Cardiac muscle cell (in vitro differentiated cells and primary cell): ENCODE results near the gene VASH2. TPM values are rescaled to one million over a fixed set of nuclear protein-coding genes. Genes with fewer than 3 reads are reported as not detected.

Experiments
- DNase-seq, 2 donors: peaks; one replicate each; pipeline versions ENCODE4 v3.0.0 to v3.0.0-alpha.2; 2010 to 2017; ENCODE audit warnings: low read depth in 1 of 2, low spot score in 1 of 2
- H3K27ac ChIP-seq: fragments of 200-600 bp; sonication (generic); 2 replicates; pipeline ENCODE4 v1.5.1; 2016
- H3K27me3 ChIP-seq: fragments of 200-600 bp; sonication (generic); 2 replicates; pipeline ENCODE4 v1.6.0; 2016; ENCODE audit warnings: control low read depth
- H3K36me3 ChIP-seq: fragments of 200-600 bp; sonication (generic); 2 replicates; pipeline ENCODE4 v1.5.1; 2016; ENCODE audit warnings: control low read depth
- H3K4me1 ChIP-seq: fragments of 200-600 bp; sonication (generic); 2 replicates; pipeline ENCODE4 v1.8.1; 2017; ENCODE audit warnings: low read depth, mild to moderate bottlenecking, mixed run types
- H3K4me3 ChIP-seq: fragments of 200-600 bp; sonication (generic); 2 replicates; pipeline ENCODE4 v1.5.1; 2016; ENCODE audit warnings: mild to moderate bottlenecking
- H3K9me3 ChIP-seq: fragments of 200-600 bp; sonication (generic); 2 replicates; pipeline ENCODE4 v1.5.1; 2017; ENCODE audit warnings: low read depth, mild to moderate bottlenecking, control low read depth
- polyA plus RNA-seq: library from polyadenylated mRNA; unstranded; fragments of >200 nt; fragmentation: Nextera tagmentation; extraction: Ambion mirVana; gene quantifications from 2 replicates; pipeline ENCODE4 v1.2.1, GENCODE V29; 2016
- total RNA-seq: library from RNA; depleted of rRNA; stranded (reverse); fragments of >200 nt; gene quantifications from 2 replicates; pipeline ENCODE4 v1.2.3, GENCODE V29; 2016
- TF ChIP-seq, protein P1 (sequence below): IDR thresholded peaks from 2 replicates; pipeline ENCODE4 v1.5.1; 2012; ENCODE audit warnings: low read depth, mild to moderate bottlenecking, low read length

Gene VASH2
- total and polyA plus RNA-seq, 2 experiments from 2014 or later = 3.4 to 5.8 TPM

DNA sequence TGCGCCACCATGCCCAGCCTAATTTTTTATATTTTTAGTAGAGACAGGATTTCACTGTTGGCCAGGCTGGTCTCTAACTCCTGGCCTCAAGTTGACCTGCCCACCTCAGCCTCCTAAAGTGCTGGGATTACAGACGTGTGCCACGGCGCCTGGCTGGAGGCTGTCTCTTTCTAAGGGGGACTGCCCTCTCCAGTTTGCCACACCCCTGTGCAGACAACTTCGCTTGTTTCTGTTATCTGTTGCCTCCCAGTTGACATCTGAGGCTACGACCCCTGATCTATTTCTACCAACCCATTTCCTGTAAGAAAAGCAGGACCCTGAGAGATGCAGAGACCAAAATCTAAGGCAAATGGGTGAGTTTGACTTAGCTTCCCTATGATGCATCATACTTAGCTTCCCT, 24.0 kb upstream of the VASH2 start:
- Histone ChIP-seq H3K36me3 (no peaks in the 10 kb centered on the region), H3K4me3 (no peak overlapping the region), H3K27ac (no peak overlapping the region), H3K27me3 (no peaks in the 10 kb centered on the region), H3K4me1 (peaks cover 5% of the 10 kb centered on the region), H3K9me3 (no peaks in the 10 kb centered on the region)
- no peak for DNase-seq
- TF ChIP-seq, protein P1, sequence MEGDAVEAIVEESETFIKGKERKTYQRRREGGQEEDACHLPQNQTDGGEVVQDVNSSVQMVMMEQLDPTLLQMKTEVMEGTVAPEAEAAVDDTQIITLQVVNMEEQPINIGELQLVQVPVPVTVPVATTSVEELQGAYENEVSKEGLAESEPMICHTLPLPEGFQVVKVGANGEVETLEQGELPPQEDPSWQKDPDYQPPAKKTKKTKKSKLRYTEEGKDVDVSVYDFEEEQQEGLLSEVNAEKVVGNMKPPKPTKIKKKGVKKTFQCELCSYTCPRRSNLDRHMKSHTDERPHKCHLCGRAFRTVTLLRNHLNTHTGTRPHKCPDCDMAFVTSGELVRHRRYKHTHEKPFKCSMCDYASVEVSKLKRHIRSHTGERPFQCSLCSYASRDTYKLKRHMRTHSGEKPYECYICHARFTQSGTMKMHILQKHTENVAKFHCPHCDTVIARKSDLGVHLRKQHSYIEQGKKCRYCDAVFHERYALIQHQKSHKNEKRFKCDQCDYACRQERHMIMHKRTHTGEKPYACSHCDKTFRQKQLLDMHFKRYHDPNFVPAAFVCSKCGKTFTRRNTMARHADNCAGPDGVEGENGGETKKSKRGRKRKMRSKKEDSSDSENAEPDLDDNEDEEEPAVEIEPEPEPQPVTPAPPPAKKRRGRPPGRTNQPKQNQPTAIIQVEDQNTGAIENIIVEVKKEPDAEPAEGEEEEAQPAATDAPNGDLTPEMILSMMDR = no peak

DNA sequence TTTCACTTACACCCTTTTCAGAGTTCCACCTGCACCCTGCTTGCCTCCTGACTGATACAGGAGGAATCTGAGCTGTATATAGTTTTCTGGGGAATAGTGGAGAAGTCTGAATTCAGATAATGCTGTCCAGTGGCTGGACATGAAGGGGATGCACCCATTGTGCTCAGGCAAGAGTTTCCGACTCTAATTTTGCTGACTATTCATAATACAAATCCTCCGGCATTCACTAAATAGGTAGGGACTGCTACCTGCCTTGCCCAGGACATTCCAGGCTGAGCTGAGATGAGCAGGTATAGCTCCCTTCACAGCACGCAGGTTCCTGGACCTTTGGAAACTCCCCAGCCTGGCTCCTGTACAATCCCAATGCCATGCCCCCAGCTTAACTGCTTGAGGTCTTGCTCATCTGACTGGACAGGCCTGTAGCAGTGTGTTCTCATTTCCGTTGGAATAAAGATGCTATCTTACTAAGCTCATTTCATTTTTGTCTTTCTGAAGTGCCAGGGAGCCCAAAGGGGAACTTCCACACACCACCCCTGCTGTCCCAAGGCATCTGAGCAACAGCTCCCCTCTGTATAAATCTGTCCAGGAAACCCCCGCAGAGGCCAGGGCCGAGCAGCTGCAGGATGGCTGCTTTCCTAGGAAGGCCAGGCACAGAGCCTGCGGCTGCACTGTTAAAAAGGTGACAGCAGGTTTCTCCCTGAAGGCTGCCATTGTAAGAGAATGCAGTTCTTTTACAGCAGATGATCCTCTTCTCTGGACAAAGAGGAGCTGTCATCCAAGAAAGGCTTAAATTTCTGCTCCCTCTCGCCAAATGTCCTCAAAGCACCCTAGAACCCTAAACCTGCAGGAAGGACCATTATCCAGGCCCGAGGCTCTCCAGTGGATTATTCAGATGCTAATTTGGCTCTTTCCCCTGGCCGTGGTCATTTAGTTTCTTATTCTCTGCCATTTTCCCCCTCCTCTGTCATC, 21.7 kb upstream of the VASH2 start:
- Histone ChIP-seq H3K27me3 (no peaks in the 10 kb centered on the region), H3K9me3 (no peaks in the 10 kb centered on the region), H3K4me3 (no peak overlapping the region), H3K36me3 (no peaks in the 10 kb centered on the region), H3K4me1 (peaks cover 5% of the 10 kb centered on the region), H3K27ac (no peak overlapping the region)
- TF ChIP-seq, protein P1 = no peak
- DNase-seq = no peak

DNA sequence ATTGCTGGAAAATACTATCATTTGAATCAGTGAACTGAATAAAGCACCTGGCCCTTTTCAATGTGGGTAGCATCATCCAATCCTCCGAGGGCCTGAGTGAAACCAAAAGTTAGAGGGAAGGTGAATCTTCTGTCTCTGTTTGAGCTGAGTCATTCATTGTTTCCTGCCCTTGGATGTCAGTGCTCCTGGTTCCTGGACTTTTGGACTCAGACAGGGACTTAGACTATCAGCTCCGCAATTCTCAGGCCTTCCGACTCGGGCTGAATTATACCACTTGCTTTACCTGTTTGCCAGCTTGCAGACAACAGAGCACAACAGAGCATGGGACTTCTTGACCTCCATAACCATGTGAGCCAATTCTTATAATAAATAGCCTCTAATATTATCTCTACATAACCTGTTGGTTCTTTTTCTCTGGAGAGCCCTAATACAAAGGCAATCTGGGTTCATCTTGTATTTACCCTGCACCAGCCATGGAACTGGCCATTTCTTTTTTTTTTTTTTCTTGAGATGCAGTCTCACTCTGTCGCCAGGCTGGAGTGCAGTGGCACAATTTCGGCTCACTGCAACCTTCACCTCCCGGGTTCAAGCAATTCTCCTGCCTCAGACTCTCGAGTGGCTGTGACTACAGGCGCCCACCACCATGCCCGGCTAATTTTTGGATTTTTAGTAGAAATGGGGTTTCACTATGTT, 19.2 kb upstream of the VASH2 start:
- Histone ChIP-seq H3K4me1 (no peaks in the 10 kb centered on the region), H3K9me3 (no peaks in the 10 kb centered on the region), H3K36me3 (no peaks in the 10 kb centered on the region), H3K27me3 (no peaks in the 10 kb centered on the region), H3K4me3 (no peak overlapping the region), H3K27ac (no peak overlapping the region)
- DNase-seq = no peak
- TF ChIP-seq, protein P1 = no peak

DNA sequence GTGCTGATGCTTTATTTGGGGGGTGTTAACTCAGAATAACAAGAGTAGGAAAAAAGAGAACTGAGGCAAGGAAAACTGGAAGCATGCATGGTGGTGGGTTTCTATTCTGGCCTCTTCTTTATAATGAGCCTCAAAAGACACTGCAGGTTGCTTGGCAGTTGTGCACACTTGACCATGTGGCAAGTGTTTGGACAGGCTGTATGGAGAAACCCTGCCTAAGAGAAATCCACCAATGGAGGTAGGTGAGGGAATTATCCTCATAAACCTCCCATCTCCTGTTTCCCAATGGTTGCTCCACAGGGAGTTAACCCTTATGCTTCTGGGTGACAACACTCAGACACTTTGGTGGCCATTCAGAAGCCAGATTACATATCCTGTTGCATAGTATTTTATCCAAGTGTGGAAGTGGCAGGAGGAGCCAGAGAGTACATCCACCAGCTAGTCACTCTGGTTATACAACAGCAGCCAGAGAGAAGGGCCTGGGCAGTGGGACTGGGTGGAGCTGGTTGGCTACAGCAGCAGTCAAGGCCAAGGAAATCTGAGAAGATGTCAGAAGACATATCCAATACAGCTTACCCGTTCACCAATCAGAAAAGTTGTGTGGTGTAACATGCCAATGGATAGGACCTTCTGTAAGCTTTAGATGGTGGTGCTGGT, 16.4 kb upstream of the VASH2 start:
- Histone ChIP-seq H3K4me3 (no peak overlapping the region), H3K9me3 (no peaks in the 10 kb centered on the region), H3K4me1 (no peaks in the 10 kb centered on the region), H3K27ac (no peak overlapping the region), H3K27me3 (no peaks in the 10 kb centered on the region), H3K36me3 (no peaks in the 10 kb centered on the region)
- no peak for DNase-seq
- TF ChIP-seq, protein P1 = no peak

DNA sequence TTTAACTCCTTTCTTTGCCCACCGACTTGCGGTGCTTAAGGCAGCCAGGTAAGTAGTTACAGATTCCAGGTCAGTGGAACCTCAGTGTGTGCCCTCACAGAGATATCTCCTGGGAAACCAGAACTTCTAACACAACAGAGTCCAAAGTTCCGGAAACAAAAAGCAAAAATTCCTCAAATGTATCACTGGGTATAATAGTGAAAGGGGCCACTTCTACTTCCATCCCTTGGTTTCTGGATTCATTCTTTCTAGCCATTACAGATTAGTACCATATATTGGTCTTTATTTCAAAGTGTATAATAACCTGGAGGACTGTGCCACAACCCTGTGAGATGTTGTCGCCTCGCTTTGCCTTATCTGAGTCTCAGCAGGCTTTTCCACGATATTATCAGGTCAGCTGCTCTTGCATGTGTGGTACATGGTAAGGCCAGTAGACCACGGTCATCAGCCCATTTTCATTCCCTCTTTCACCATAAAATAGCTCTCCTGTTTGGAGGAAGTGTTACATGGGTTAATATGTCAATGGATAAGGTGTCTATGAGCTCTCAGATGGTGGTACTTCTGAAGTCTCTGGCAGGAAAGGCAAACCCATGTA, 14.9 kb upstream of the VASH2 start:
- no peak for DNase-seq
- TF ChIP-seq, protein P1 = no peak

More for the DNA sequence above, 14.9 kb upstream of the VASH2 start:
- H3K4me3 ChIP-seq = no peak overlapping the region
- no peaks in the 10 kb centered on the region for H3K4me1 ChIP-seq
- no peaks in the 10 kb centered on the region for H3K9me3 ChIP-seq
- H3K27me3 ChIP-seq = no peaks in the 10 kb centered on the region
- H3K27ac ChIP-seq = no peak overlapping the region
- no peaks in the 10 kb centered on the region for H3K36me3 ChIP-seq
